Fibroblast of gingiva (primary cell): ENCODE results near the gene PTPRT.

Experiments
- DNase-seq: peaks from one replicate; pipeline ENCODE4 v3.0.0-alpha.2; 2011; ENCODE audit warnings: low read depth

The PTPRT gene

DNA sequence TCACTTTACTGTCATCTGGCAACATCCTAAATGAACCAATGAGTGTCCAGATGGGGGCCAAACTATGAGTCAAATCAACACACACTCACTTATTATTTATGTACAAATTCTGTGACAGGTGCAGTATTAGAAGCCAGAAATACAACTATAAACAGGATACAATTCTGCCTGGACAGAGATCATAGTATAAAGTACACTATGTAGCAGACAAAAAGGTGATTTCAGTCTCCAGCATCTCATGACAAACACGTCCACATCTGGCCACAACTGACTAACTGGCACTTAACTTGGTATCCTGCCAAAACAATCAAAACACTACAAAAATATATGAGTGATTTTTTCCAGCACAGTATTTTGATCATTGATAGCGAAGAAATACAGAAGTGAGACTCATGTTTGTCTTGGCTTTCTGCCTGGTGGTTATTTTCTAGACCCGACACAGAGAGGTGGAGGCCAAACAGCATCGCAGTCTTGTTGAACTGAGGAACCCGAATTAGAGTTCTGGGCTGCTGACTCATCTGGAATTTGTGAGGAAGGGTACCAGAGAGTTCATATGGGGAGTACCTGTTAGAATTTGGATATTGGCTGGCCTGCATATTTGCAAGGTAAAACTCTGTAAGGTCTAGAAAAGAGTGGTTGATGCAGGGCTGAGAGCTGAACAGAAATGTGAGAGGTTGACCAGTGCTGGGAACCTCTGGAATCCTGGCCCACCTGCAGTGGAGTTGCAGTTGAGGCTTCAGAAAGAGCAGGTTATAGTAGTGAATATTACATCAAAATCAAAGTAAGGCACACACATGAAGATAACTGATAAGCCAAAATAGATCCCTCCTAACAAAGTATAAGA lies 475.2 kb downstream of the PTPRT start:
- DNase-seq: no peak

DNA sequence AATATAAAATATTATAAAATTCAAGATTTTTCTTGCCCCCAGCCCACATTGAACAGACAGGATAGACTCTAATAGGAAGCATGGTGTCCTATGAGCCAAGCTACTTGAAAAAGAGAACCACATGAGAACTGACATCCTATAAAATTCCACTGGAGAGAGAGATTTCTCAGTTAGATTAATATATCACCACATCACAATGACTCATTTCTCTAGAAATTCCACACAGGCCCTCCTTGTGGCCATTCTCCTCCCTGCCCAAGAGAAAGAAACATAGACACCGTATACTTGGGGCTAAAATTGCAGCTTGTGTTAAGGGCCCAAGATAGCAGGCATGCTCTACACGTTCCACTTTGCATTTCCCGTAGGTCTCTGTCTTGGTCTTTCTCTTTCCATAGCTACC lies 481.4 kb downstream of the PTPRT start:
- no peak for DNase-seq

DNA sequence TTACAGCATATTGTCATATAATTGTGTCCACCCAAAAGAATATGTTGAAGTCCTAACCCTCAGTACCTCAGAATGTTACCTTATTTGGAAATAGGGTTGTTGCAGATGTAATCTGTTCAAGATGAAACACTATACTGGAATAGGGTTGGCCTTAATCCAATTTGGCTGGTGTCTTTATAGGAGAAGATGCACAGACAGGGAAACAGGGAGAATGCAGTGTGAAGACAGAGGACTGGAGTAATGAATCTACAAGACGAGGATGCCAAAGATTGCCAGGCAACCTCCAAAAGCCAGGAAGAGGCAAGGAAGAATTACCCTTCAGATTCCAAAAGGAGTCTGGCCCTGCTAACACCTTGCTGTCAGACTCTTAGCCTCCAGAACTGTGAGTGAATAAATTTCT lies 482.9 kb downstream of the PTPRT start:
- DNase-seq: no peak

DNA sequence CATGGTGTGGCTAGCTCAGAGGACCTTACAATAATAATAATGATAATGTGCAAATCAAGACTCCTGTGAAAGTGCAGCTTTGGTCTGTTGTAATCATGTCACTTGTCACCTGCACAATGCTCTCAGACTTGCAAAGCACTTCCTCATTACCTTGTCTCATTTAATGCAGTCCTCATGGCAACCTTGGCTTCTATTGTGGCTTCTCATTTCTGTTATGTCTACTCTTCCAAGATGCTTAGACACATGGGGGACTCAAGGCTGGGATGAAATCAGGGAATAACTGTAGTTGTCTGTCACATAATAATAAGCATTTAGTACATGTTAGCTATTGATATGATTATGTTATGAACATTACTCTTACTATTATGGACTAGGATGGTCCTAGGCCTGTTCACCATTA lies 484.2 kb downstream of the PTPRT start:
- no peak for DNase-seq

DNA sequence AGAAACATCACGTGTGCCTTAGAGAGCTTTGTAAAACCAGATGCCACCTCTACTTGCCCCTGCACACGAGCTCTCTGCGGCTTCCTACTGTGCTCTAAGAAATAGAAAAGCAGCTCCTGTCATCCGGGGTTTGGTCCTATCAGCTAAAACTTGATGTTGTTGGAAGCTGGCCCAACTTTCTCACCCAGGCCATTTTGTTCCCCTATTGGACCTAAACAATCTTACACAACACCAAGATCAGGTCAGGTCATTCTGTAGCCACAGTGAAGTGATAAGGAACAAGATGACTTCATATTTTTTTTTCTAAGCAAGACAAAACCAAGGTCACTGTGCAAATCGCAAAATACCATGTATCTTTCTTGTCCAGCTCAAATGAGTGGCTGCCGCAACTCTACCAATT lies 486.0 kb downstream of the PTPRT start:
- no peak for DNase-seq

DNA sequence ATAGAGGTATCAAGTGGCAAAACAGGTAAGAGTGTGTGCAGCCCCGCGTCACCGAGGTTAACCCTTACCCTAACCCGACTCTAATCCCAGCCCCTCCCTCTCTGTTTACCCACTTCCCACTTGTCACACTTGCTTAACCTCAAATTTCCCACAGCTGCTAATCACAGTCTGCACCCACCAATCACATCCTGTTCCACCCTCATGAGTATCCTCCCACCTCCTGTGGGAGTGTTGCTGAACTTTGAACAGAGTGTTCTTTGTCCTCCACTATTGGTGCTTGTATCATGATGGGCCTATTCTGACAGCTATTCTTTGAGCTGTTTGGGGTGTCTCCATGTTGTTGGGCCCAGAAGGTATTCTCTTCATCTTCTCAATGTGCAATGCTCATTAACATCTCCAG lies 487.8 kb downstream of the PTPRT start:
- no peak for DNase-seq

DNA sequence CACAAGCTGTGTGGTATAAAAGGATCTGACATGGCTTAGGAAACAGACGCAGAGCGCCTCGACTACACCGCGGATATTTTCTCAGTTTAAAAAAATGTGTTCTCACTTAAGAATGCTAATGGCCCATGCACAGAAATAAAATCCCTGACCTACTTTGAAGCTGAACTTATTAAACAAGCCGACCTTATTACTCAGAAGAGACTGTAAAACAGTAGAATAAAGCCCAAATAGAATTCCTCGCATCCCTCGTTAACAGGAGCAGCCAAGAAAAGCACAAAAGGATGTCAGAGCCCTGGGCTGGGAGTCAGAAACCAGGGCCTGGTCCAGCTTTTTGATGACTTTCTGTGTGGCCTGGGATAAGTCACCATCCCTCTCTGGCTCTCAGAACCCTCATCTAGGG lies 489.3 kb downstream of the PTPRT start:
- no peak for DNase-seq

DNA sequence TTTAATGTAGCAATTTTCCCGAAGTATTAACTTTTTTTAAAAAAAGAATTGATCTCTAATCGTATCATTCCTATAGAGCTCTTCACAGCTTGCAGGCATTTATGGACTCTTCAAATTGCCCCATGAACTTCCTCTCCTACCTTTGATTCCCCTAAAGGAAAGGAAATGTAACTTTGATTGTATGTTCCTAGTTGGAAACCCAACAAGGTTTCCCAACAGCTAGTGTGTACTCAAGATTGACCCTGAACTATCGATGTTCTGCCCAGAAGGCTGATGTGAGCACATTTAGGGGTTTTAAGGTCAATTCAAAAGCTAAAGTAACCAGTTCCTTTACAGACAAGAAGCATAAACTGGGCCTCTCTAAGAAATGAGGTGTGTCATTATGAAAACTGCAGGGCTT lies 491.7 kb downstream of the PTPRT start:
- no peak for DNase-seq

DNA sequence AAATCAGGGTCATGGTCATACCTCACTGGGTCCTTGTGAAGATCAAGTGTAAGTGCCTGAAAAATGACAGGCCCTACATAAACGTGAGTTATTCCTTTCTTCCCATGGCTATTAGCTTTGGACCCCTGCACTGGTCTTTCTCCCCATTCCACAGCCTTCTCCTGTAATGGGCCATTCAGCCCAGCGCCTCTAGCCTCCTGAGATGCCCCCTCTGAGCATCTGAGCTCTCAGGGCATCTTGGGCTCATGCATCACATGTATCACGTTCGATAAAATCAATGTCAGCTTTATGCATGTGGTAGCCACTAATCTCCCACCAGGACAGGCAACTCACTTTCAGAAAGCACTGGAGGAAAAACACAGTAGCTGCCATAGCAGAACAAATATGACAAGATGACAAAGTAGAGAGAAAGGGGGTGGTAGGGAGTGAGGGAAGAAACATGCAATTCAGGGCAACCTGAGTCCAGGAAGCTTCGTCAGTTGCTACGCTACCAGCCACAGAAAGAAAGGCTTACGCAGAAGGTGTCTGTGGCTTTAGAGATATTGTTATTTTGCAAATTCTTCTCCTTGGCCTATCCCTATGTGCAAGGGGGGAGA lies 498.8 kb downstream of the PTPRT start:
- DNase-seq: no peak

DNA sequence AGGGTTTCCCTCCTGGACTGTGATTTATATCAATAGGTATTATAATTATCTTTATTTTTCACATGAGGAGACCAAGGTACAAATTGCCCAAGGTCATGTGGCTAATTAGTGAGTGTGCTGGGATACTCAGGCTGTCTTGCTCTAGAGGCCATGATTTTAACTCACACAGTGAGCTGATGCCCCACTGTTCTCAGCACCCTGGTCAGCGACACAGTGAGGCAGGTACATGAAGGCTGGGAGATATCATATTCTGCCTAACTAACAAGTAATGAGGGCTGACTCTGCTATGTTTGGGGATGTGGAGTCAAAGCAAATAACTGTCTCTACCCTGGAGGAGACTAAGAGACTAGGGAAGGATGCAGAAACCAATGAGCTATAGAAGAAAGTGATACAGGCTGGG lies 501.1 kb downstream of the PTPRT start:
- no peak for DNase-seq

DNA sequence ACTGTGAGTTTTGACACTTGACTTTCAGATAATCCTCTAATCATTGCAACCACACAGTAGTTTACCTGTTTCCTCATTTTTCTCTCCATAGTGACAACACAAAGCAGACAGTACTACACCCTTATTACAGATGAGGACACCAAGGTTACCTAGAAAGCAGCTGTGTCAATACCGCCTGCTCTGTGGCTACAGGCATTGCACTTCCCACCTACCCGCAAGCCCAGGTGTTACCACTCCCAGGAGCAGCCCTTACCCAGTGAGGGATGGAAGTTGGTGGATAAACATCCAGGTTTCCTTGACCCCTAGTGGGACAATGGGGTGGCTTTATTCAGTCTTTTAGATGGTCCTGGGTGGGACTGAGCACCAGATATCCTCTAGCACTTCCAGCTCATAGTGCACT lies 503.6 kb downstream of the PTPRT start:
- no peak for DNase-seq

DNA sequence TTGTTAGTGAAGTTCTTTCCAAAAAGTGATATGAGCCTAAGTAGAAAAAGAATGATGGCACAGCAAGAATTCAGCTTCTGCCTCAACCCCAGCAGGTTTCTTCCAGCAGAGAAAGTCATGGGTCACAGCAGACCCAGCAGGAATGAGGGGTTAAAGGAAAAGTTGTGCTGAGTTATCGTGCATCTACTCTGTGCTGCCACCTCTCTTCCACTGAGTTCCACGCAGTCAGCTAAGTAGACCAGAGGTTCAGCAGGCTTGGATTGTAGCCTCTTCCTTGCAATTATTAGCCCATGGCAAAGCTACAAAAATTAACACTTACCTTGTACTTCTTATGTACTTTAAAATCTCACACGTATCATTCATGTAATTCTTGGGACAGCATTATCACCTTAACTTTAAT lies 510.8 kb downstream of the PTPRT start:
- DNase-seq: no peak

DNA sequence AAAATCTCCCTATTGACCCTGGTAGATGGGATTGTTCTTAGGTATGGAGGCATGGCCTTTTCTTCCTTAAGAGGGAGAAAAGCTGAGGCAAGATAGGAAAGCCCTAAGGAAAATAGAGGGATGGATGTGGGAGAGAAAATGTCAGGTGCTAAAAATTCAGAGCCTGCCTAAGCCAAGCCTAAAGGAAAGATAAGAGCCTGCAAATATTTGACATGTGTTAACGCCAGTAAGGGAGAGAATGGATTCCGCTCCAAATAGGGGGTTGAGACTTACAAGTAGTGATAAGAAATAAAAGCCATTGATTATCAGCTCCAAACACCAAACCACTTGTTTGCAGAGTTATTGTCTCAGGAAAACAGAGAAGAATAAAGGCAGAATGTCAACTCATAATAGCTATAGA lies 533.6 kb downstream of the PTPRT start:
- DNase-seq: no peak

DNA sequence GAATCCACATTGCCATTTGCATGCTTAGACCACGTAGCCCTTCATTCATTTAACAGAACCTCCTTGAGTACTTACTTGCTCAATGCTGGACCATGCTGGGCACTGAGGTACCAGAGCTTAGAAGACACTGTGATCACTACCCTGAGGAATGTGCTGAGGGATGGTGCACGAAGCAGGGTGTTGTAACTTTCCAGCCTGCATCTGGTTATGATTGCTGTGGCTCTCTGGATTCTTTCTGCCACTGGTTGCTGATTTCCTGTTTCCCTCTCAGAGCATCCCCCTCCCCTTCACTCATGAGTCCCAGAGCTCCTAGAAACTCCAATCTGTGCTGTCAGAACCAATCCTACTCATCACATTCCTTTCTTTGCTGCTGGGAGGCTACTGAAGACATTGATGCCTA lies 537.4 kb downstream of the PTPRT start:
- no peak for DNase-seq

DNA sequence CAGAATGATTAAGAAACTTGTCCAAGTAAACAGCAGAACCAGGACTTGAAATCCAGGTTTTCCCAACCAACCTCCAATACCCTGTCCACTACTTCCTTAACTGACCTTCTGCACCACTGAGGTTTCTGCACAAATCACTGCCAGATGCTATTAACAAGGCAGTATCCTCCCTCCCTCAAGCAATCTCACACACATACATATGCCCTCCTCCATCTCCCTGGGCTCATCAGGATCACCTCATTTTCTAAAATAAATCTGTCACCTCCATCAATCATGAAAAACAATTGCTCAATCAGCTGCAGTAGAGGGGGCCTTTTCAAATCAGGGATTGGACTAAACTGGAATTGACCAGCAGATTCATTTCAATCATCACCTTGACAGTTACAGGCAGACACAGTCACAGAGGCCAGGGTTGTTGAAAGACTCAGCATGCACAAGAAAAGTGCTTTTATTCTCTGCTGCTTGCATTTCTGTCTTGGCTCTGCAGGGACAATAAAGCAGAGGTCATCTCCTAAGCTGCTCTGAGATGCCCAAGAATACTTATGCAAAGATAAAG lies 539.4 kb downstream of the PTPRT start:
- no peak for DNase-seq

DNA sequence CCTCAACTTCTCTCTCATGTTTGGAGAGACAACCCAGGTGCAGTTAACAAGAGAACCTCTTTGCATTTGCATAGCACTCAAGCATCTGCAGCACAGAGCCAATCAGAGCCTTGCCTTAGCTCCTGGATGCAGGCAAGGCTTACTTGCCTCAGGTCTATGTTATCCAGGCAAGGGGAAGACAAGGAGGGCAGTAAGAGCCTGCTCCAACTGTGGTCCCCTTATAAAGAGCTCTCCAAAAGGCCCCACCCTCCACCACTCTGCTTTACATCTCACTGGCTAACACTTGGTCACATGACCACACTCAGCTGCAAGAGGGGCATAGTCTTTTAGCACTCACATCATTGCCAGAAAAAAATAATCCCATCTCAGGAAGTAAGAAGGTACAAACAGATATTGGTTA lies 540.0 kb downstream of the PTPRT start:
- DNase-seq: no peak

DNA sequence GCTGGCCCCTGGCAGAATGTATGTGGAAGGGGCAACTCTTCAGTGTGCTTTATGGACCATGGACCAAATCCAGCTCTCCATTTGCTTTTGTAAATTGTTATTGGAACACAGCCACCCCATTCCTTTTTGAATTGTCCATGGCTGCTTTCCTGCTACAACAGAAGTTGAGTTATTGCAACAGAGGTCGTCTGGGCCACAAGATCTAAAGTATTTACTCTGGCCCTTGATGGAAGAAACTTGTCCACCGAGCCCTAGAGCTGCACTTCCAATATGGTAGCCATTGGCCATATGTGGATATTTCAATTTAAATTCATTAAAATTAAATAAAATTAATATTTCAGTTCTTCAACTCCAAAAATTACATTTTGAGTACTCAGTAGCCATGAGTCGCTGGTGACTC lies 543.5 kb downstream of the PTPRT start:
- DNase-seq: no peak

DNA sequence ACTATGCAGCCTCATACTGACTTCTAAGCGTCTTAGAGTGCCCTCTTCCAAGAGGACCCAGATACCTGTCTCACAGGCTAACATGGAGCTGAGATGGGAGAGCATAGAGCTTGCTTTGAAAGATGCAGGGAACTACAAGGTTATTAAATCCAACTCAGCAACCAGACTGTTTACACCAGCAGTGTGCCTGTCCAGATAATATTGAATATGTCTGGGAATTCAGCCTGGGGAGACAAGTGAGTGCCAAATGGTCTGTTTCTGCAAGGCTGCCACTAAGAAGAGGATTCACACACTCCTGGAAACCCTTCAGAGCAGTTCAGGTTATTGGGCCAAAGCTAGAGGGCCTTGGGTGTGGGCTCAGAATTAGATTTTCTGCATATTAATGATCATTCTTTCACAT lies 547.8 kb downstream of the PTPRT start:
- DNase-seq: no peak

DNA sequence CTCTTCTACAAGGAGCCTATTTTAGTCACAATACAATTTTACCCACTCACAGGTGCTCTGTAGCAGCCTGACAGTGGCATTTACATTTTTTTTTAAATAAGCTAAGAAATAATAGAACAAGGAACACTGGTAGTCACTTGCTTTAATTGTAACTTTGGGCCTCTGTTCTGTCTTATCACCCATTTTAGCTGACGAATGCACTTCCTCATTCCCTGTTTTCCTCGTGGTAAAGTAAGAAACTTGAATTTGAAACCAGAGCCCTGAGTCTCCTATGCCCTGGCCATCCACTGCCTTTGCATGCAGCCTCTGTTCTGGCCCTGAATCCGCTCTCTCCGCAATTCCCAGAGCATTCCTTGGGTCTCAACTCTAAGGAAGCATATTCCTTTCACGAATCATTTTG lies 550.6 kb downstream of the PTPRT start:
- DNase-seq: no peak

DNA sequence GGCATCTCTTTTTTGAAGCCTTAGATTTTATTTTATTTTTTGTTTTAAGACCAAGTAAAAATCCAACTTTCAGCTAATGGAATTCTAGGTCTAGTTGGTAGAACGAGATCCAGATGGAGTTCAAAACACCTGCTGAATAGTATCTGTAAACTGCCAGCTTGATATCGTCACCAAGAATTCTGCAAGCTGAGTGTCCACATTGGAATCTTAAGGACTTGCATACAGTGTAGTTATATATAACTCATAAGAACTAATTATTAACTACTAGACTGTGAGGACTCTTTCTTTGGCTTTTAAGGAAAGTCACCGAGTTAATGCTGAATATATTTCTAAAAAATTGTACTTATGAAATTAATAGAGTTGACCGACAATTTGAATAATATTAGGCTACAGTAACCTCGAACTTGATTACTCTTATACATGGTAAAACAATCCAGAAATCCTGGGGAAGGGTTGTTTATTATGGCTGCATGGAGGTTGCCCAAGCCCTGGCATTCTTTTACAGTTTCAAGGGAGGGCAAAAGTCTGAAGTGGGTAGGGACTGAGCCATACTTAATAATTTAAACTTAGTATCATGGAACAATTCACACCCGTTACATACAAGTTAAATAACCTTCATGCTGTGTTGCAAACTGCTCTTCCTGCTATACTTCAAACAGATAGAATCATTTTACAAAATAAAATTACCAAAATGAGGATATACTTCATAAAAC lies 553.9 kb downstream of the PTPRT start:
- no peak for DNase-seq

DNA sequence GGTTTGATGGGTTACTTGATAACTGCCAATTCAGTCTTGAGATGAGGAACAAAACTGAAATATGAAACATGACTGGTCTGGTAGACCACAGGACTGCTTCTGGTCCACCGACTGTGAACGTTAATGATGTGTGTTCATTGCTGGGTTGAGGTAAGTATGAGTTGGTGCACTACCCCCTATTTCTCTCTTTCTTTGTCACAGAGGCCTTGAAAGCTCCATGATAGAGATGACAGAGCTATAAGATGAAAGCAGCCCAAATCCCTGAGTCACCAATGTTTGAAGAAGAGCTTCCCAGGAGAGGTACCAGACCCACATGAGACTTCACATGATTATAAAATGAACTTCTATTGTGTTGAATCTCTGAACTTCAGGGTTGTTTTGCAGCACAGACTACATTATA lies 555.5 kb downstream of the PTPRT start:
- no peak for DNase-seq

DNA sequence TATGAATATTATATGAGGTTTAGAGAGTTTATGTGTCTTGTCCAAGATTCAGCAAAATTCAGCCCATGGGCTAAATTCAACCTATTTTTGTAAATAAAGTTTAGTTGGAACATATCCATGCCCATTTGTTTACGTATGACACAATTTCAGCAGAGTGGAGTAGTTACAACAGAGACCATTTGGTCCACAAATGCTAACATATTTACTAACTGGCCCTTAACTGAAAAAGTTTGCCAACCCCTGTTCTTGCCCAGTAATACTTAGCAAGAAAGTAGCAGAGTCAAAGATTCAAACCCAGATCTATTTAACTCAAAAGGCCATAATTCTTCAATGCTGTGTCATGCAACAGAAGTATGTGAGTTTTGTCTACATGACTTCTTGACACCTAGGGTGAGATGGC lies 561.0 kb downstream of the PTPRT start:
- no peak for DNase-seq

DNA sequence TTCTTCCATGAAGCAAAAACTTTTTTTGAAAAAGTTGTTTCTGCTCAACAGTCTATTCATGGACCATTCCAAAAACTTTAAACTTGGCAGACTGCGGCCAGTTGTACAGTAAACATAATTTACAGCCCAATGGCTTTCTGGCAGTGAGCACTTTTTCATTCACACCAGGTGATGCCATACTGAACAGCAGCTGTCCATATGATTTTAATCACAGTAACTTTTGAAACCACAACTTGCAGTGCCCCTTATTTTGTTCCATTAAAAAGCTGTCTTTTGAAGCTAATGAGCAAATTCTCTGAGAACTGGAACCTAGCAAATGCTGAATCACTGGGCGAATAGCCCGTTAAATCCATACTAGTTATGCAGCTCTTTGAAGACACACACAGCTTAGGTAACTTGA lies 576.6 kb downstream of the PTPRT start:
- DNase-seq: no peak
